CD14-positive monocyte (primary cell): ENCODE results near the gene PTPRN2. TPM values are rescaled to one million over a fixed set of nuclear protein-coding genes. Genes with fewer than 3 reads are reported as not detected.
"Not testable (repeated sequence)": the region's sequence is repeated elsewhere in the genome, so short reads cannot be mapped to it uniquely, and the experiment has no call there.

Experiments used
- DNase-seq, 3 donors: peaks; one replicate each; pipeline ENCODE4 v3.0.0-alpha.2; 2011 to 2022
- H2AFZ ChIP-seq: 2 replicates; pipeline ENCODE4 v1.6.0; 2012; ENCODE audit warnings: mild to moderate bottlenecking, low read depth, low read length, inconsistent platforms; ENCODE audit not compliant: insufficient read depth, poor library complexity, severe bottlenecking
- H3K27ac ChIP-seq, 2 donors: 1 replicate in 1 of 2; 2 replicates in 1 of 2; pipeline ENCODE4 v1.5.1; 2012 to 2013; ENCODE audit warnings: low read length in 2 of 2, control low read depth in 1 of 2, inconsistent platforms in 1 of 2, low read depth in 1 of 2, mild to moderate bottlenecking in 1 of 2
- H3K27me3 ChIP-seq, 2 donors: one replicate each; pipeline versions ENCODE4 v1.6.0 to v1.6.1; 2011 to 2013; ENCODE audit warnings: low read length in 2 of 2; ENCODE audit not compliant: control insufficient read depth in 2 of 2, insufficient read depth in 2 of 2
- H3K36me3 ChIP-seq, 2 donors: replicated peaks in 1 of 2; 1 replicate in 1 of 2; 2 replicates in 1 of 2; pipeline versions ENCODE4 v1.5.1 to v1.6.1; 2012 to 2013; ENCODE audit warnings: low read length in 2 of 2, control low read depth in 1 of 2, inconsistent platforms in 1 of 2, mild to moderate bottlenecking in 1 of 2; ENCODE audit not compliant: insufficient read depth in 2 of 2, control insufficient read depth in 1 of 2
- H3K4me1 ChIP-seq, 2 donors: 1 replicate in 1 of 2; 2 replicates in 1 of 2; pipeline versions ENCODE4 v1.5.1 to v1.6.1; 2012 to 2013; ENCODE audit warnings: low read length in 2 of 2, control low read depth in 1 of 2, inconsistent platforms in 1 of 2, mild to moderate bottlenecking in 1 of 2, moderate library complexity in 1 of 2; ENCODE audit not compliant: insufficient read depth in 2 of 2, control insufficient read depth in 1 of 2
- H3K4me2 ChIP-seq: replicated peaks from 2 replicates; pipeline ENCODE3; 2012; ENCODE audit warnings: low read length, moderate library complexity, mild to moderate bottlenecking; ENCODE audit not compliant: poor library complexity, severe bottlenecking; ENCODE audit errors: extremely low read depth
- H3K4me3 ChIP-seq, 3 experiments: fragments of 200-600 bp in 1 of 3; sonication (generic) in 1 of 3; replicated peaks in 1 of 3; 1 replicate in 2 of 3; 2 replicates in 1 of 3; pipeline ENCODE4 v1.5.1; 2011 to 2013; ENCODE audit warnings: low read length in 3 of 3, mild to moderate bottlenecking in 3 of 3, control low read depth in 2 of 3, low read depth in 2 of 3, inconsistent platforms in 1 of 3, moderate library complexity in 1 of 3
- H3K79me2 ChIP-seq: 2 replicates; pipeline ENCODE4 v1.6.0; 2012; ENCODE audit warnings: mild to moderate bottlenecking, control low read depth, inconsistent platforms, low read length, moderate library complexity; ENCODE audit not compliant: insufficient read depth
- H3K9ac ChIP-seq: 2 replicates; pipeline ENCODE4 v1.6.0; 2017; ENCODE audit warnings: low read length, mild to moderate bottlenecking; ENCODE audit not compliant: insufficient read depth, poor library complexity, severe bottlenecking
- H3K9me3 ChIP-seq, 2 donors: replicated peaks in 1 of 2; 1 replicate in 1 of 2; 2 replicates in 1 of 2; pipeline versions ENCODE4 v1.5.1 to v1.6.1; 2012 to 2013; ENCODE audit warnings: low read length in 2 of 2, control low read depth in 1 of 2; ENCODE audit not compliant: control insufficient read depth in 1 of 2, insufficient read depth in 1 of 2
- H4K20me1 ChIP-seq: 2 replicates; pipeline ENCODE4 v1.6.0; 2012; ENCODE audit warnings: mild to moderate bottlenecking, low read length, control low read depth, moderate library complexity; ENCODE audit not compliant: insufficient read depth
- H3K27ac Mint-ChIP-seq, 7 donors: one replicate each; pipeline ENCODE4 v1.8.0; 2020; ENCODE audit warnings: mild to moderate bottlenecking in 7 of 7, mixed read lengths in 7 of 7, moderate library complexity in 6 of 7, inconsistent platforms in 2 of 7
- H3K27me3 Mint-ChIP-seq, 3 donors: one replicate each; pipeline ENCODE4 v1.8.0; 2021 to 2022; ENCODE audit warnings: low read depth in 3 of 3, mild to moderate bottlenecking in 3 of 3, mixed read lengths in 3 of 3, moderate library complexity in 3 of 3, inconsistent platforms in 1 of 3
- H3K36me3 Mint-ChIP-seq, 2 donors: one replicate each; pipeline ENCODE4 v1.8.0; 2020; ENCODE audit warnings: mixed read lengths in 2 of 2, inconsistent platforms in 1 of 2, mild to moderate bottlenecking in 1 of 2
- H3K4me1 Mint-ChIP-seq: one replicate; pipeline ENCODE4 v1.8.0; 2020; ENCODE audit warnings: mild to moderate bottlenecking, mixed read lengths
- H3K4me3 Mint-ChIP-seq, 2 donors: one replicate each; pipeline ENCODE4 v1.8.0; 2020; ENCODE audit warnings: mild to moderate bottlenecking in 2 of 2, mixed read lengths in 2 of 2, moderate library complexity in 1 of 2
- H3K9me3 Mint-ChIP-seq, 7 donors: one replicate each; pipeline ENCODE4 v1.8.0; 2020 to 2022; ENCODE audit warnings: mixed read lengths in 7 of 7, mild to moderate bottlenecking in 6 of 7, moderate library complexity in 6 of 7, inconsistent platforms in 2 of 7
- CTCF ChIP-seq: fragments of 200-600 bp; IDR thresholded peaks from one replicate; pipeline ENCODE4 v1.8.0; 2022; ENCODE audit warnings: antibody characterized with exemption, mild to moderate bottlenecking
- WGBS: methylation state at CpG from one replicate; pipeline ENCODE4 v1.1.5; 2013; ENCODE audit warnings: missing lambda C conversion rate; ENCODE audit not compliant: insufficient coverage; 5-methylcytosine and 5-hydroxymethylcytosine counted together
- intact Hi-C, 2 donors: fragments of 100-400 bp; cut with micrococcal nuclease; formaldehyde crosslinking; loops; one replicate each; pipeline versions ENCODE4 v1.15.0 to v1.15.1; 2023
- polyA plus RNA-seq, 3 donors: library from polyadenylated mRNA; depleted of rRNA in 1 of 3; unstranded in 2 of 3; stranded (reverse) in 1 of 3; fragments of 300-500 nt in 2 of 3; fragments of >200 nt in 1 of 3; fragmentation: Illumina TruSeq in 2 of 3; gene quantifications; 1 replicate in 2 of 3; 2 replicates in 1 of 3; pipeline ENCODE4 v1.2.3, GENCODE V29; 2012 to 2021

Gene PTPRN2
- polyA plus RNA-seq, 3 donors, result 0.25 to 1.4 (median 0.97) TPM

- Histone ChIP-seq H3K9ac (no peak overlapping the region), H3K27me3 (no peaks in the 10 kb centered on the region), H4K20me1 (no peaks in the 10 kb centered on the region), H3K9me3 (no peaks in the 10 kb centered on the region), H3K27ac (no peak overlapping the region), H3K36me3 (no peaks in the 10 kb centered on the region), H3K4me2 (no peak overlapping the region), H3K4me3 (no peak overlapping the region), H3K79me2 (no peaks in the 10 kb centered on the region), H3K4me1 (no peaks in the 10 kb centered on the region), H2AFZ (no peak overlapping the region)
- no peak for DNase-seq
- Mint-ChIP-seq H3K4me3 (no peak overlapping the region), H3K27me3 (peaks cover 4 to 11% (median 4%) of the 10 kb centered on the region in 3 donors), H3K4me1 (no peaks in the 10 kb centered on the region), H3K36me3 (no peaks in the 10 kb centered on the region), H3K9me3 (peaks cover 0 to 6% (median 0%) of the 10 kb centered on the region in 7 donors), H3K27ac (peak overlapping the region in 1 of 7 donors; percentile 43)
- TF ChIP-seq CTCF, result no peak
- 86% methylated on average over 23 of the region's 26 CpGs for WGBS
- intact Hi-C loops, result no loop called here
Observed at GRCh38 chr7:157896774-157897555, 690.7 kb downstream of the PTPRN2 start.

GRCh38 chr7:157896376-157896675, 691.3 kb downstream of the PTPRN2 start:
- H4K20me1 ChIP-seq, H3K27me3 ChIP-seq, H3K4me2 ChIP-seq, H3K27ac ChIP-seq, H3K4me1 Mint-ChIP-seq, H3K9me3 ChIP-seq, H3K79me2 ChIP-seq, H3K36me3 Mint-ChIP-seq, DNase-seq, H2AFZ ChIP-seq, H3K9ac ChIP-seq, intact Hi-C loops, H3K4me3 ChIP-seq, H3K9me3 Mint-ChIP-seq, H3K36me3 ChIP-seq, H3K4me1 ChIP-seq: not testable (repeated sequence)
- H3K27ac Mint-ChIP-seq, result peak overlapping the region in 1 of 7 donors; percentile 33
- peak overlapping the region in 1 of 2 donors; percentile 46 for H3K4me3 Mint-ChIP-seq
- H3K27me3 Mint-ChIP-seq, result peaks cover 4 to 13% (median 5%) of the 10 kb centered on the region in 3 donors
- 95% methylated on average over 15 of the region's 15 CpGs for WGBS
